Measurements from ENCODE around the gene INPP5K.
"Not testable (repeated sequence)": the region's sequence is repeated elsewhere in the genome, so short reads cannot be mapped to it uniquely, and the experiment has no call there.

Gene INPP5K

GRCh38 chr17:1461198-1461944 lies 55.0 kb downstream of the INPP5K start:
- DNase-seq = no peak

- no peak for DNase-seq
These were observed 56.2 kb downstream of the INPP5K start for GRCh38 chr17:1460233-1460632.

- DNase-seq = peak; percentile 96 to 99 (median 97)
These were observed 60.4 kb downstream of the INPP5K start, which contains the start of gene CRK for GRCh38 chr17:1455797-1456599. Gene CRK, minus strand, starts transcription at chr17:1456232. Its CDS starts 115 bp downstream, at chr17:1456117.

GRCh38 chr17:1455291-1455796 lies 61.1 kb downstream of the INPP5K start:
- peak in 4 of 6 experiments; percentile 16 to 55 (median 25) for DNase-seq

GRCh38 chr17:1454541-1454940 lies 61.9 kb downstream of the INPP5K start:
- no peak for DNase-seq

GRCh38 chr17:1453694-1454093 lies 62.7 kb downstream of the INPP5K start:
- DNase-seq = not testable (repeated sequence)

- DNase-seq = no peak
These were observed 63.6 kb downstream of the INPP5K start for GRCh38 chr17:1452836-1453235.

GRCh38 chr17:1450261-1450660 lies 66.2 kb downstream of the INPP5K start:
- DNase-seq = not testable (repeated sequence)

- DNase-seq = no peak
These were observed 66.9 kb downstream of the INPP5K start for GRCh38 chr17:1449412-1449967.

GRCh38 chr17:1447052-1447451 lies 69.4 kb downstream of the INPP5K start:
- no peak for DNase-seq

GRCh38 chr17:1446201-1446600 lies 70.2 kb downstream of the INPP5K start:
- no peak for DNase-seq

- DNase-seq = not testable (repeated sequence)
These were observed 70.7 kb downstream of the INPP5K start for GRCh38 chr17:1445695-1446094.

All from stimulated activated naive CD4-positive, alpha-beta T cell (primary cell).